NOMO-1 treated with dmso at 0.1 percent for 144 hours (cell line): ENCODE results near the gene ACTL6B.
"Not testable (repeated sequence)": the region's sequence is repeated elsewhere in the genome, so short reads cannot be mapped to it uniquely, and the experiment has no call there.

Experiments used
- DNase-seq: peaks from one replicate; lab custom pipeline; 2025; ENCODE audit not compliant: unreplicated experiment; lab: John Stamatoyannopoulos, UW

The ACTL6B gene

DNA sequence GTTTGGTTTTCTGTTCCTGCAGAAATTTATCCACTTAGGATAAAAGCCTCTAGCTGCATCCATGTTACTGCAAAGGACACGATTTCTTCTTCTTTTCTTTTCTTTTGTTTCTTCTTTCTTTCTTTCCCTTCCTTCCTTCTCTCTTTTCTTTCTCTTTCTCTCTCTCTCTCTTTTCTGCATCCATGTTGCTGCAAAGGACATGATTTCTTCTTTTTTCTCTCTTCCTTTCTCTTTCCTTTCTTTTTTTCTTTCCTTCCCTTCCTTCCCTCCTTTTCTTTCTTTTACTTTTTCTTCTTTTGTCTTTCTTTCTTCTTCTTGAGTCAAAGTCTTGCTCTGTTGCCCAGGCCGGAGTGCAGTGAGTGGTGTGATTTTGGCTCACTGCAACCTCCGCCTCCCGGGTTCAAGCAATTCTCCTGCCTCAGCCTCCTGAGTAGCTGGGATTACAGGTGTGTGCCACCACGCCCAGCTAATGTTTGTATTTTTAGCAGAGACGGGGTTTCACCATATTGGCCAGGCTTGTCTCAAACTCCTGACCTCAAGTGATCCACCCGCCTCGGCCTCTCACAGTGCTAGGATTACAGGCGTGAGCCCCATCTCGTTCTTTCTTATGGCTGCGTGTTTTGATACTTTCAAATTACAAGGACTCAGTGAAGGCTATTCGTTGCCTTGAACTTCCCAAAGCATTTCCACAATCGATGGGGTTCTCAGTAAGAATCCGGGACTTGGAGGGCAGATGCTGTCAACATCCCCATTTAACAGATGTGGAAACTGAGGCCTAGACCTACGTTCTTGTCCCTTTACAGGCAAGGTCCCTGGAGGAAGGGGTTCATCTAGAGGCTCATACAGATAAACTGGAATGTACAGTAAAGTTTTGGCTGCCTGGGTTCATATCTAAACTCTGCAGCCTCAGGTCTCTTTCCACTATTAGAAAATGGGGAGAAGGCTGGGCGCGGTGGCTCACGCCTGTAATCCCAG lies 15.4 kb upstream of the ACTL6B start:
- DNase-seq: no peak

DNA sequence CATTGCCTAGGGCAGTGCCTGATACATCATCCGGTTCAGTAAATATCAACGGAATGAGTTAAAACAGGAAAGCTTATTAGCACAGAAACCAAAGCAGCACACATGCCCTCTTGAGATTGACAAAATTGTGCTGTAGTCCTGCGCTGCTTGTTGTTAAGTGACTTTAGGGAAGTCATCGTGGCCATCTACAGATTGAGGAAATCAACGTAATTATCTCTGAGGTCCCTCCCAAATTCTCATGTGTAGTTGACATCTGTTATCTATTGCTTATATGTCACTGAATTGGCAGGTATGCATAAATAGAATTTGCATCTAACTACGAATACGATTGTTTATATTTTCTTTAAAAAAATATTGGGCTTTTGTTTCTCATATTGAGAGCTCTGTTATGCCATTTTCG lies 13.8 kb upstream of the ACTL6B start:
- peak; percentile 76 for DNase-seq

DNA sequence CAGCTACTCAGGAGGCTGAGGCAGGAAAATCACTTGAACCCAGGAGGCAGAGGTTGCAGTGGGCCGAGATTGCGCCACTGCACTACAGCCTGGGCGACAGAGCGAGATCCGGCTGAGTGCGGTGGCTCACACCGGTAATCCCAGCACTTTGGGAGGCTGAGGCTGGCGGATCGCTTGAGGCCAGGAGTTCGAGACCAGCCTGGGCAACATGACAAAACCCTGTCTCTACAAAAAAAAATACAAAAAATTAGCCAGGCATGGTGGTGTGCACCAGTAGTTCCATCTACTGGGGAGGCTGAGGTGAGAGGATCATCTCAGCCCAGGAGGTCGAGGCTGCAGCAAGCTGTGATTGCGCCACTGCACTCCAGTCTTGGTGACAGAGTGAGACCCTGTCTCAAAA lies 12.9 kb upstream of the ACTL6B start:
- DNase-seq: not testable (repeated sequence)

DNA sequence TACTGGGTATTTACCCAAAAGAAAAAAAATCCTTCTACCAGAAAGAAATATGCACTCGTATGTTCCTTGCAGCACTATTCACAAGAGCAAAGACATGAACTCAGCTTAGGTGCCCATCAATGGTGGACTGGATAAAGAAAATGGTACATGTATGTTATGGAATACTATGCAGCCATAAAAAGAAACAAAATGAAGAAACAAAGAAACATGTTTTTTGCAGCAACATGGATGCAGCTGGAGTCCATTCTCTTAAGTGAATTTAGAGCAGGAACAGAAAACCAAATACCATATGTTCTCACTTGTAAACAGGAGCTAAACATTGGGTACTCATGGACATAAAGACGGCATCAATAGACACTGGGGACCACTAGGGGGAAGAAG lies 11.8 kb upstream of the ACTL6B start:
- no peak for DNase-seq

DNA sequence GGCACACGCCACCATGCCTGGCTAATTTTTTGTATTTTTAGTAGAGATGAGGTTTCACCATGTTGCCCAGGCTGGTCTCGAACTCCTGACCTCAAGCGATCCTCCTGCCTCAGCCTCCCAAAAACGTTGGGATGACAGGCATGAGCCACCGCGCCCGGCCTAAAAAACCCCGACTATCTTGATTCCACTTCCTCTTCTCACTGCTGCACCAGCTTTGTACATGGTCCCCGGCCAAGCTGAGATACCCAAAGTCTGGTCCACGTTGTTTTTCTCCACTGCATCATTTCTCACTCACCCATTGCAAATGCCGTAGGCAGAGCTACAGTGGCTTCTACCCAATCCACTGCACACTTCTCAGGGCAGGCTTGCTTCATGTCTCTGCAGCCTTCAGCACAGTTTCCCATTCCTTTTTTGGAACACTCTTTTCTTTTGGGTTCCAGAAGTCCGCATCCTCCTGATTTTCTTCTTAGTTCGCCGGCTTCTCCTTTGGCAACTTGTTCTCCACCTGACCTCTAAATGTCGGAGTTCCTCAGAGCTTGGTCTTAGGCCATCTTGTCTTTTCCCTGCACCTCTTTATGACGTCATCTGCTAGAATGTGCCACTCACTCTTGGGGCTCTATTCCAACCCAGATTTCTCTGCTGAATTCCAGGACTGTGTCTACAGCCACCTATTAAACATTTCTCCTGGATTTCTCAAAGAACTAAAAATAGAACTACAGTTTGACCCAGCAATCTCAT lies 11.3 kb upstream of the ACTL6B start:
- no peak for DNase-seq

DNA sequence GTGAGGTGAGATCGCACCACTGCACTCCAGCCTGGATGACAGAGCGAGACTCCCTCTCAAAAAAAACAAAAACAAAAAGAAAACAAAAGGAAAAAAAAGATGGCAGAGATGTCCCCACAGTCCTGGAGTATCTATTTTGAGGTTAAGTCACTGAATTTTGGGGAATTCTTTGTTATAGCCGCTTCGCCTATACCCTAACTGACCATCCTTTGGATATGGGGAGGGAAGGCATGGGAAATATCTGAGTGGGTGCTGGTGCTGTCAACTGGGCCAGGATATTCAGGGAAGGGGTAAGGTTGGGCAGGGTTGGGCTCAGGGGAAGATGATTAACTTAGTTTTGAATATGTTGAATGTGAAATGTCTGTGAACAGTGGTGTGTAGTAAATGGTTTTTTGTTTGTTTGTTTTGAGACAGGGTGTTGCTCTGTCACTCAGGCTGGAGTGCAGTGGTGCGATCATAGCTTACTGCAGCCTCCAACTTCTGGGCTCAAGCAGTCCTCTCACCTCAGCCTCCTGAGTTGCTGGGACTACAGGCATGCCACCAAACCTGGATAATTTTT lies 9.0 kb upstream of the ACTL6B start:
- no peak for DNase-seq

DNA sequence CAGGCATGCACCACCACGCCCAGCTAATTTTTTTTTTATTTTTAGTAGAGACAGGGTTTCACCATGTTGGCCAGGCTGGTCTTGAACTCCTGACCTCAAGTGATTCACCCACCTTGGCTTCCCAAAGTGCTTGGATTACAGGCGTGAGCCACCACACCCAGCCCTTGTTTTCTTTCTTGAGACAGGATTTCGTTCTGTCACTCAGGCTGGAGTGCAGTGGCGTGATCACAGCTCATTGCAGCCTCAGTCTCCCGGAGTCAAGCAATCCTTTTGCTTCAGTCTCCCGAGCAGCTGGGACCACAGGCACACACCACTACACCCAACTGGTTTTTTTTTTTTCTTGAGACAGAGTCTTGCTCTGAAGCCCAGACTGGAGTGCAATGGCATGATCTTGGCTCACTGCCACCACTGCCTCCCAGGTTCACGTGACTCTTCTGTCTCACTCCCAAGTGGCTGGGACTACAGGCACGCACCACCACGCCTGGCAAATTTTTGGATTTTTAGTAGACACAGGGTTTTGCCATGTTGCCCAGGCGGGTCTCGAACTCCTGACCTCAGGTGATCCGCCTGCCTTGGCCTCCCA lies 6.0 kb upstream of the ACTL6B start:
- not testable (repeated sequence) for DNase-seq

DNA sequence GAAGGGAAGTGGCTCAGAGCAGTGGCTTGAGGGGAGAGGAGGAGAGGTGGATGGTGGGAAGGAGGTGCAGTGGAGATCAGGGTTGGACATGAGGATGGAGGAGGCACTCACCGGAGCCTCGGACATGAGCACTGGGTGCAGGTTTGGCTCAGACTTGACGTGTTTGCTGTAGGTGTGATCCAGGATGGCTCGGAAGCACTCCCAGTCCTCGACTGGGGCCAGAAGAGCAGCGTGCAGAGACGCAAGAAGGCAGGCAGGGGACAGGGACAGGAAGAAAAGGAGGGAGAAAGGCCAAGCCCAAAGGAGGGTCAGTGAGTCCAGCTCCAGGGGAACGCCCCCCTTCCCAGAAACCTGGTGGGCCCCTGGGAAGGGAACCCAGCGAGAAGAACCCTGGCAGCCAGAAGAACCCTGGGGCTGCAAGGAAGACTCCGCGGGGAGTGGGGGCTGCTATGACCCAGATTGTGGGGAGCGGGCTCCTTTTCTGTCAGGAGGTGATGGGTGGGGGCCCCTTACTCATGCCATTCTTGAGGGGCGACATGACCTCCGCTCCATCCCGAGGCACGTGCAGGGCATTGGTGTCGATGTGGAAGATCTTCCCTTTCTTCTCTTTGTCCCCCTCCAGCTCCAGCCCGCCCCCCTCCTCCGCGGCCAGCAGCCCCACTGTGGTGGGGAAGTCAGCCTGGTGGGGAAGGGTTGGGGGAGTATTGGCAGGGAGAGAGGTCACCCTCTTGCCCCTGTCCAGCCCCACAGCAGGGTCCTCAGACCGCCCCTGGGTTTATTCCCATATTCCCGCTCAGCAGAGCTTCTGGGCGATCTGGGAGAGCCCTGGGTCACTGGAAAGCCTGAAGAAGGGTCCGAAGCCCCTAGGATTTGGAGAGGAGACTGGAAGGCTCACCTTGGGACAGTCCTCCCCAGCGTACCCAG lies 1.1 kb downstream of the ACTL6B start:
- DNase-seq: no peak

DNA sequence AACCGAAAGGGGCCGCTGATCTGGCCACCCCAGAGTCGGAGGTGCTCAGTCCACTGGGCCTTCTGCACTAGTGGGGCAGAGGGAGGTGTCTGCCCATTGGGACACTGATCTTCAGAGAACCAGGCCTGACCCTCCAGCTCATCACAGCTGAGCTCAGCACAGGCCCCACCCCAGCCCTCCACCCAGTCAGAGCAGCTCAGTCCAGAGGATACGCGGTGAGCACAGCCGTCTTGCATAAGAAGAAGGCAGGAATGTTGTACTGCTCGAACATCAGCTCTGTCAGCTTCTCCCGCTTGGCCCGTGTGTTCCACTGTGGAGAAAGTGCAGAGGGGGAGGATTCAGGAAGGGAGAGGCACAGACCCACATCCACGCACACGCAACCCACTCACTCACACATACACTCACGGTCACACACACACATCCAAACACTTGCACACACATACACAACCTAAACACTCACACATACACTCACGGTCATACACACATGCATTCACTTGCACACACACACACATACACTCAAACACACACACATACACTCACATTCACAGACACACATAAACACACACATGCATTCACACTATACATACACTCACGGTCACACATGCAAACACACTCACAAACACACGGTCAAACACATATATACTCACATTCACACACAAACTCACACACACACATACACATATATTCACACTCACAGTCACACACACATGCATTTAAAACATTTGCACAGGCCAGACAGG lies 6.3 kb downstream of the ACTL6B start:
- no peak for DNase-seq

DNA sequence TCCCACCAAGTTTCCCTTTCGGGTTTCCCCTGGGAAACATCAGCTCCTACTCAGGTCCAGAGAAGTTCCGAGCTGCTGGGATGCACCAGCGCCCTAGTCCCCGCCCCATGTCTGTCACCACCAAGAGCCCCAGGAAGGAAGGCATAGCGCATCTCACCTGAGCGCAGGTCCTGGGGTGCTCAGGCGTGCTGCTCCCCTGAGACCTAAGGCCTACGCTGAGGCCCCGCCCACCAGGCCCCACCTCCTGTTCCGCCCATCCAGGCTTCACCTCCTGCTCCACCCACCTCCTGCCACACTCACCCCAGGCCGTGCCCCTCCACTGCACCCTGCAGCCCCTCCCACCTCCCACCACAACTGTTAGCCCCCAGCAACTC lies 13.7 kb downstream of the ACTL6B start:
- no peak for DNase-seq

DNA sequence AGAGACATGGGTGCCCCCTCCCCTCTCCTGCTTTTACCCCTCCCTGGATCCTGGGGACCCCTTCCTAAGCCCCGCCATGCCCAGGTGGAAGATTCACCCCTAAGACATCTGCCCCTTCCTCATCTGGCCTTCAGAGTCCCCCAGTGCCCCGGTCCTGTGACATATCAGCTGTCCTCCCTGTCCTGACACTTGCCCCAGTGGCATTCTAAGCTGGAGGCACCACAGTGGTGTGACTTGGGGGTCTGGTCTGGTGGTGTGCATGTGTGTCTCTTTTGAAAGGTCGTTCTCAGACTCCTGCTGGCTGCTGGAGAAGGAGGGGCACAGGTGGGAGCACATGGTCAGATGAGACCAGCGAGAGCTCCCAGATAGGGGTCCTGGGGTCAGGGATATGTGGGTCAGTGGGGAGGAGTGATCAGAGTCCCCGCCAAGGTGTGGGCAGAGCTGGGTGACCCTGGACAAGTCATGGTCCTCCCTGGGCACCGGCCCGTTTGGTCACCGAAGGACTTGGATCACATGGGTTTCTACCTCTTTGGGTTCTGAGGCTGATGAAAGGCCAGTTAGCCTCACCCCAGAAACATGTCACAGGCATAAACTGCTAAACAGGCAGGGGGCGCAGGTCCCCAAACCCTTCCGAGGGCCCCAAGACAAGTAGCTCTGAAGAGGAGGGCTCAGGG lies 14.3 kb downstream of the ACTL6B start:
- no peak for DNase-seq

DNA sequence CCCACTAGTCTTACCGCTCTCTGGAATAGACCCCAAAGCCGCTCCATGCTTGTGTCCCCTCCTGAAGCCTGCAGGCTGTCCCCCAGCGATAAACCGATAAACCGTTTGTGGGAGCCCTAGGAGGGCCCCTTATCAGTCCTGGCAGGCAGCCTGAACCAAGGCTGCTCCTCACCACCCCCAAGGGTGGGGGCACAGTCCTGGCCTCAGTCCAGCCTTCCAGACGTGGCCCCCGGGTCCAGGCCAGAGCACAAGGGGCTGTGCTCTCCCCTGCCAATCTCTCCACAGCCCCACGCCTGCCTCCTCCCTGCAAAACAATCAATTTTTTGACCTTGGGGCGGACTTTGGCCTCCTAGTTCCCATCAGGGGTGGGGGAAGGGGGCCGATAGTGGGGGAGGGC lies 14.8 kb downstream of the ACTL6B start, which contains the start of gene TFR2:
TFR2 (minus strand) TSS at position 90 of the 397 bp plus-strand sequence; CDS start at position 47, 43 bp downstream.
- no peak for DNase-seq

DNA sequence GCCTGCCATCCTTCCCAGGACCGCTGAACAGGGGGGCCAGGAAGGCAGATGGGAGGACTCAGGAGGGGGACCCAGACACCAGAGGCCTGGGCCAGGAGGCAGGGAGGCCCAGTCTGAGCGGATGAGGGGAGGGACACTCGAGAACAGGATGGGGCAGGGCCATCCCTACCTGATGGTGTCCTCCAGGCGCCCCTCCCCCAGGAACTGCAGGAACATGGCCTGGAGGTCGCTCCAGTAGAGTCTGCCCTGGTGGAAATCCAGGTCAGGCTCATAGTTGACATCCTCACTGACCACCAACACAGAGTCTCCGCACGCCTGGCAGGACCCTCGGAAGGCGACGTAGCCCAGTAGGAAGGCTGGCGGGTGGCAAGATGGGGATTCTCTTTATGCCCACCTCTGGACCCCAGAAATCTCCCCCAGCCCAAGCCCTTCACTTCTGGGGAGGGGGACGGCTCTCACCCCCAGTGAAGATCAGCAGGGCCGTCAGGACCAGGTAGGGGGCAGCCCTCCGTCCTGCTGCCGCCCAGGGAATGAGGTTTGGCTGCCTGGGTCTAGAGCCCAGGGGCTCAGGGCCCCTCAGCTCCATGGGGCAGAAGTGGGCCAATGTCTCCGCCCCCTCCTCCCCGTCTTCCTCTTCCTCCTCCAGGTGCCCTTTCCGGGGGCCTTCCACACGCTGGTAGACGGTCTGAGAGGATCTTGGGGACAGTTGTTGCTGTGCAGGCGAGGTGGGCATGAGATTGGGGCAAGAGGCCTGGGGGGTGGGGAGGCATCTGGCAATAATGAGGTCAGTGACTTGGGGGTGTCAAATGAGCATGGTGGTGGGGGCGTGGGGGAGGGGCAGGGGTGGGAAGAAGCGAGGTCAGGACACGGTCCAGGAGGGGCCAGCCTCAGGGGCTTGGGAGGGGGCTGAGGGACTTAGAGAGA lies 15.5 kb downstream of the ACTL6B start:
- DNase-seq: no peak

DNA sequence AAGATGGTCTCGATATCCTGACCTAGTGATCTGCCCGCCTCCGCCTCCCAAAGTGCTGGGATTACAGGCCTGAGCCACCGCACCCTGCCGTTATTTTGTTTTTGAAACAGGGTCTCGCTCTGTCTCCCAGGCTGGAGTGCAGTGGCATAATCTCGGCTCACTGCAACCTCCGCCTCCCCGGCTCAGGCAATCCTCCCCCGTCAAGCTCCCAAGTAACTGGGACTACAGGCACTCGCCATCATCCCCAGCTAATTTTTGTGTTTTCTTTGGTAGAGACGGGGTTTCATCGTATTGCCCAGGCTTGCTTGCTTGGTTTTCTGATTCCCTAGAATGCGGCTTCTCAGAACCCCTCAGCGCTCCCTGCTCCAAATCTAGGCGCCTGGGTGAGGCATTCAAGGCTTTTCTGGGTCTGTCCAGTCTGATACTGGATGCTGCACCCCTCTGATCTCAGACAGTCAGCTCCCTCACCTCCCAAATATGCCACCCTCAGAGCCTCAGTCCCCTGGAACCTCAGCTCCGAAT lies 16.2 kb downstream of the ACTL6B start:
- no peak for DNase-seq

DNA sequence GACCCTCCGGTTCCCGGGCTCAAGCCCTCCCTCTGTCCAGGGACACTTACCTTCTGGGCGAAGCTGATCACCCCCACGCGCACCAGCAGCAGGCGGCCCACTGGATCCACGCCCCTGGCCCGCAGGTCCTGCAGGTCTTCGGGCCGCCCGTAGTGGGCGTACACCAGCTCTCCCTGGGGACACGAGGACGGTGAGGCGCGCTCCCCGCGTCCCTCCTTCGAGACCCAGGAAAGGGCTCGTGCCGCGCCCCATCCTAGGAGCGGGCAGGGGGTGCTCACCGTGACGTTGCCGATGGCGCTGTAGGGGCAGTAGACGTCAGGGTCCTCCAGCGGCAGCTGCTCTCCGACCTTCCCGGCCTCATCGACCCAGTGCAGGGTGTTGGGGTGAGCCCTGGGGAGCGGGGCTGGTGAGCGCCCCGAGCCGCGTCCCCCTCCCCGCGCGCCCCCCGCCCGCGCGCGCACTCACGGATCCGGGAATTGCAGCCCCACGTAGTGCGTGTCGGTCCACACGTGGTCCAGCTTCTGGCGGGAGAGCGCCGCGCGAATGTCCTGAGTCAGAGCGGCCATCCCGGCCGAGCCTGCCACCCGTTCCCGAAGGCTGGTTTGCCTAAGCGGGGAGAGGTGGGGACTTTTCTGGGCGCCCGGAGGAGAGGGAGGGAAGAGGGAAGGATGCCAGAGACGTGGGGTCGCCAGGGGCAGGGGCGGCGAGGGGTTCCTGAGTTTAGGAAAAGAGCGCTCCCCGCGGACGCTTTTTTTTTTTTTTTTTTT lies 23.1 kb downstream of the ACTL6B start:
- peak; percentile 48 for DNase-seq

DNA sequence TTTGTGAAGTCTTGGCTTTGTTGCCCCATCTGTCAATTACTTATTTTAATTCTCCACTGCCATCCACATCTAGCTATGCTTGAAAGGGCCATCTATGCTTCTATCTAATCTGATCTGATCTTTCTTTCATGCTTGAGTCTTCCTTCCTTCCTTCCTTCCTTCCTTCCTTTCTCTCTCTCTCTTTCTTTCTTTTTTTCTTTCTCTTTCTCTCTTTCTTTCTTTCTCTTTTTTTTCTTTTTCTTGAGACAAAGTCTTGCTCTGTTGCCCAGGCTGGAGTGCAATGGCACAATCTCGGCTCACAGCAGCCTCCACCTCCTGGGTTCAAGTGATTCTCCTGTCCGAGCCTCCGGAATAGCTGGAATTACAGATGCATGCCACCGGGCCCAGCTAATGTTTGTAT lies 26.2 kb downstream of the ACTL6B start:
- DNase-seq: no peak

DNA sequence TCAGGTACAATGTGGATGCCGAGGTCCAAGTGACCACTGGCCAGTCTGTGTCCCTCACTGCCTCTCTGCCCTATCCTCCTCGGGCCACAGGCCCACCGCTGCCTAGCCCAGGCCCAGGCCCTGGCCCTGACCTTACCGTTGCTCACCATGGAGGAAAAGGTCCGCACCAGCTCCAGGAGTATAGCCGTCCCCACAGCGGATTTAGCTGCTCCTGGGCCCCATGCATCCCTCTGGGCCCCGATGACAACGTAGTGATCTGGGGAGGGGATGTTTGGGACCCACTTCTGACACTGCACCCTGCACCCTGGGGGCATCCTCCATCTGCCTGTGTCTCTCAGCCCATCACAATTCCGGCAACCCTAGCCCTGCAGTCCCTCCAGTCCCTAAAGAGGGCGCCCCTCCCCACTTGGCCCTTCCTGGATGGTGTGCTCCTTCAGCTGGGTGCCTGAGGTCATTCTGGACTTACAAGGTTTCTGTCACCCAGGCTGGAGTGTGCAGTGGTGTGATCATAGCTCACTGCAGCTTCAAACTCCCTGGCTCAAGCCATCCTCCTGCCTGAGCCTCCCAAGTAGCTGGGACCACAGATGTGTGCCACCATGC lies 27.0 kb downstream of the ACTL6B start:
- peak; percentile 23 for DNase-seq
